Stimulated activated CD4-positive, alpha-beta T cell treated with anti-CD3 and anti-CD28 coated beads, Interleukin-15, amount 100 ng/mL, for 1 hour (primary cell): ENCODE measurements around the gene LINGO1.

Experiments
- DNase-seq, 2 donors: peaks; one replicate each; pipeline ENCODE4 v3.0.0-alpha.2; 2020; ENCODE audit warnings: low read depth in 1 of 2, low spot score in 1 of 2

Gene LINGO1

GRCh38 chr15:77656294-77656693 lies 23.6 kb upstream of the LINGO1 start:
- no peak for DNase-seq

- DNase-seq: no peak
Observed at GRCh38 chr15:77654975-77655374, 22.3 kb upstream of the LINGO1 start.

- DNase-seq: no peak
Observed at GRCh38 chr15:77653832-77654480, 21.2 kb upstream of the LINGO1 start.

- no peak for DNase-seq
Observed at GRCh38 chr15:77650265-77650664, 17.6 kb upstream of the LINGO1 start.

- no peak for DNase-seq
Observed at GRCh38 chr15:77649610-77650009, 16.9 kb upstream of the LINGO1 start.

GRCh38 chr15:77649017-77649416 lies 16.3 kb upstream of the LINGO1 start:
- DNase-seq: no peak

GRCh38 chr15:77647961-77648360 lies 15.2 kb upstream of the LINGO1 start:
- no peak for DNase-seq

DNA sequence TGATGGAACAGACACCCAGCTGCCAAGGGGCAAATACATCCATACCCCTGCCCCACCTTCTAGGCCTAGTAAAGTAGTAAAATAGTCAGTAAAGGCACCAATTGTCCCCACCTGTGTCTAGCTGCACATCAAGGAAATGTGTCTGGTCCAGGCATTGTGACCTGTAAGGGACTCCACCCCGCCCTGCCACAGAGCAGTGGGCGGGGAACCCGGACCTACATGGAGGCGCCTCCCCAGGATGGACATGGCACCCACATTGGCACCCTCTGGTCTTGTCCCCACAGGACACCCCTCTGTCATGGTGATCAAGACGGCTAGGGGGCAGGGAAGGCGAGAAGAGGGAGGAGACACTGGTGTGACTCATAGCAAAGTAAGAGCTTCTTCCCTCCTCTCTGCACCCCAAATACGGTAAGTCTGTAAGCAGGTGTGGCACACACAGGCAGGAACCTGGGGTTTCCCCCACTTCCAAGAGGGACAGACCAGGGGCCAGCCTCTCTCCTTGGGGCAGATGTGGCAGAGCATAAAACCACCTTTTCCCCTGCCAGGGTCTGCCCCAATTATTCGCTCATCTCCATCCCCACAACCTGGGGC lies 13.5 kb upstream of the LINGO1 start:
- DNase-seq: no peak

- DNase-seq: no peak
Observed at GRCh38 chr15:77645602-77646001, 12.9 kb upstream of the LINGO1 start.

DNA sequence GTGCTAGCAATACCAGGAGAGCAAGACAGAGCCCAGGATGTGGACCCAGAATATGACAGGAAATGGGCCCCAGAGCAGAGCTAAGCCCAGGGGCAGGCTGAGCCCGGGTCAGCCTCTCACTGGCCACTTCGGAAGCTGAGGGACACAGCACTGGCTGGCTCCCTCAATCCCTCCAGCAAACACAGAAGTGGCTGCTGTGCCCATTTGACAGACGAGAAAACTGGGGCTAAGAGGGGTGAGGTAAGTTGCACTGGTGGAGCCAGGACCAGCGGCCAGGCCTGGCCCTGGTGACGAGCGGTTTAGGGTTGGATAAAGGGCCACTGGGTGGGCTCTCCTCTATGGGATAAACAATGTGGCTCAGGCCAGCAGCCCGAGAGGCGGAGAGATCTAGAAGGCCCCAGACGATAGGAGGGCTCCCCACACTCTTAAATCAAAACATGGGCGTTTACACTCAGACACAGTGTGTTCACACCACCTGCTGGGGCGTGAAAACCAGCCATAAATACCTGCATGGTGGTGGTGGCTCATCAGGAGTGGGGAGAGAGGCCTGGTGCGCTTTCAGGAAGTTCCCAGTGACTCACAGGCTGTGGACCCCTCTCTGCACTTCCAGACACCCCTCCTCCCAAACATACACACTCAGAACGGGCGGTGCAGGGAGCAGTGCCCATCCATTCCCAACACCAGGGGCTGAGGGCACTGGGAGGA lies 12.0 kb upstream of the LINGO1 start:
- no peak for DNase-seq

DNA sequence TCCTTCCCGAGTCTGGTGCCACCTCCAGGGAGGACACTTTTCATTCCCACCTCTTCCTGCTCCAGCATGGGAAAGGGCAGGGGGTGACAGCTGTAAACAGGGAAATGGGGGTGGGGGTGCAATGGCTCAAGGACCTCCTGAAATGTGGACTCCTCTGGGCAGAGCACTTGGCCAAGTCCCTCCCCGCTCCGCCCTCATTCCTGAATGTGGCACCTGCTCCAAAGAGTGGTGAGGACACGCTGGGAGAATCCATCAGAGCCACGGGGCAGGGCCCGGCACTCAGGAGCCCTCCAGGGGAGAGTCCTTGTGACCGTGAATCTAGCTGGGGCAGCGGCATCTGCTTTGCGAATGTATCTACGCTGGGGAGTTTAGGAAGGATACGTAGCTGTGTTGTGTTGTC lies 11.1 kb upstream of the LINGO1 start:
- no peak for DNase-seq

GRCh38 chr15:77642793-77643430 lies 10.2 kb upstream of the LINGO1 start:
- no peak for DNase-seq

- DNase-seq: no peak
Observed at GRCh38 chr15:77641999-77642398, 9.3 kb upstream of the LINGO1 start.

GRCh38 chr15:77640615-77641014 lies 7.9 kb upstream of the LINGO1 start:
- DNase-seq: no peak

- no peak for DNase-seq
Observed at GRCh38 chr15:77639431-77639830, 6.7 kb upstream of the LINGO1 start.

DNA sequence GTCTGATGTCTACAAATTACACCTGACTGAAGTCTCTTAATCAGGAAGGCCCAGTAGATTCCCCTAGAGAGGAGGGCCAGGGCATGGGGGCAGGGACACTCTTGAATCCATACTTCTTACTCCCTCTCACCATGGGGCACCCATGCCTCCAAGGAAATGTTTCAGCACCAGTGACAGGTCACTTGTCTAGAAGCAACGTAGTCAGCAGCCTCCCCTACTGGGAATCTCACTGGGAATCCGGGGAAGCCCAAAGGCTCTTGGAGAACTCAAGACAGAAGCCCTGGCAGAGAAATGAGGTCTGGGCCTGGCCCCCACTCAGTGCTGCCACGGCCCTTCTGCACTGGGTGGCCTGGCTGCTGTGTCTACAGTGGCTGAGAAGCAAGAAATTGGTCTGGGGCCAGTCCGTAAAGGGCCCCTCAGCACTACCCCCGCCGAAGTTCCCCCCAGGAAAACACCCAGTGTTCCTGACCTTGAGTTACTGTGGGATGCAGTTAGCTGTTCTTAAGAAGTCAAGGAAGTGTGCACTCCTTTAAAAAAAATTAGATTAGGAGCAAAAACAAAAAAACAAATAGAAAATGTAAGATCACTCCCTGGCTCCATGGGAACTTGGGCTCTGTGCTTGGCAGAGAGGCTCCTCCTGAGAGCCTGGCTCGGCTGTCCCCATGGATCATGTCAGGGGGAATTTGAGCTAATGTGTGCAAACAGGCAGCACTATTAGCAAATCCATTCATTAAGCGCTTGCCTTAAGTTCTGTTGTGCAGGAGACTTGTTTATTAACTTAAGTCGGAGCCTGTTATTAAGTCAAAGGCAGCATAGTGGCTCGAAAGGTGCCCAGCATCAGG lies 5.4 kb upstream of the LINGO1 start:
- no peak for DNase-seq

DNA sequence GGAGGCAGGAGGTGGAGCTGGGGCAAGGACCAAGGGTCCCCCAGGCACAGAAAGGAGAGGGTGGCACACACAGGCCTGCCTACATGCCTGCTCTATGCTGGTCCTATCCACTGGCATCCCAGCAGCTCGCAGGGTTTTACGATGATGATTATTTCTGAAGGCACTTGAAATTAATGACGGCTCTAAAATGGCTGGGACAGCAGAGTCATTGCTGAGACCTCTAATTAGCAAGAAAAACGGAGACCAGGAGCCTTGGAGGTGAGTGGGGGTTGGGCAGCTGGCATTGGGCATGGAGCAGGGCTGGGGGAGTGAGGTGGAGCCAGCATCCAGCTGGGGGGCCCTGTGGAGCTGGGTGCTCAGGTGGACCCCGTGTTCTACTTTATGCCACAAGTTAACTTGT lies 3.5 kb upstream of the LINGO1 start:
- no peak for DNase-seq

- peak in 1 of 2 donors; percentile 38 for DNase-seq
Observed at GRCh38 chr15:77634266-77634962, 1.7 kb upstream of the LINGO1 start.

GRCh38 chr15:77633913-77634265 lies 1.2 kb upstream of the LINGO1 start:
- DNase-seq: no peak

GRCh38 chr15:77633134-77633912 lies 611 bp upstream of the LINGO1 start:
- DNase-seq: peak in 1 of 2 donors; percentile 50
